ENCODE results near the gene ACAD10. TPM values are rescaled to one million over a fixed set of nuclear protein-coding genes. Genes with fewer than 3 reads are reported as not detected.

The ACAD10 gene
- total and polyA plus RNA-seq, 10 donors = 10.2 to 40.5 (median 26.9) TPM

DNA sequence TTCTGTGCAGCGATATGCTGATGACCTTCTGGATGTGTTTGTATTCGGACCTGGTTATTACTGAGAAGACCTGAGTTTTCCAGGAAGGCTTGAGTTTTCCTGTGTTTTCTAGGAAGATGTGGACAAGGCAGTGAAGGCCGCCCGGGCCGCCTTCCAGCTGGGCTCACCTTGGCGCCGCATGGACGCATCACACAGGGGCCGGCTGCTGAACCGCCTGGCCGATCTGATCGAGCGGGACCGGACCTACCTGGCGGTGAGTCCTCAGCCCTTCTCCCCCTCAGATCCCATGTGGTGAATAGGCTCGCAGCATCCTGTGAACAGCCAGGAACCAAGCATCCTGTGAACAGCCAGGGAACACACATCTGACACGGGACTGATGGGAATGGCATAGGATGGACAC is 97.2 kb downstream of the ACAD10 start:
- TF ChIP-seq POLR2A (IDR thresholded peaks at IDR 0.05) (no peak), POLR2AphosphoS5 (IDR thresholded peaks at IDR 0.05) (no peak)
- TF ChIP-seq, protein P1, sequence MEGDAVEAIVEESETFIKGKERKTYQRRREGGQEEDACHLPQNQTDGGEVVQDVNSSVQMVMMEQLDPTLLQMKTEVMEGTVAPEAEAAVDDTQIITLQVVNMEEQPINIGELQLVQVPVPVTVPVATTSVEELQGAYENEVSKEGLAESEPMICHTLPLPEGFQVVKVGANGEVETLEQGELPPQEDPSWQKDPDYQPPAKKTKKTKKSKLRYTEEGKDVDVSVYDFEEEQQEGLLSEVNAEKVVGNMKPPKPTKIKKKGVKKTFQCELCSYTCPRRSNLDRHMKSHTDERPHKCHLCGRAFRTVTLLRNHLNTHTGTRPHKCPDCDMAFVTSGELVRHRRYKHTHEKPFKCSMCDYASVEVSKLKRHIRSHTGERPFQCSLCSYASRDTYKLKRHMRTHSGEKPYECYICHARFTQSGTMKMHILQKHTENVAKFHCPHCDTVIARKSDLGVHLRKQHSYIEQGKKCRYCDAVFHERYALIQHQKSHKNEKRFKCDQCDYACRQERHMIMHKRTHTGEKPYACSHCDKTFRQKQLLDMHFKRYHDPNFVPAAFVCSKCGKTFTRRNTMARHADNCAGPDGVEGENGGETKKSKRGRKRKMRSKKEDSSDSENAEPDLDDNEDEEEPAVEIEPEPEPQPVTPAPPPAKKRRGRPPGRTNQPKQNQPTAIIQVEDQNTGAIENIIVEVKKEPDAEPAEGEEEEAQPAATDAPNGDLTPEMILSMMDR (IDR thresholded peaks at IDR 0.05 in 8 of 11, conservative IDR thresholded peaks at IDR 0.05 in 3 of 11) = no peak
- Histone ChIP-seq H3K4me3 (no peak overlapping the region), H3K27me3 (replicated peaks in 1 of 7) (no peaks in the 10 kb centered on the region), H3K36me3 (peaks cover 0 to 80% (median 28%) of the 10 kb centered on the region in 6 donors), H3K9me3 (peaks cover 0 to 8% (median 4%) of the 10 kb centered on the region in 8 donors), H3K4me1 (peaks cover 0 to 28% (median 5%) of the 10 kb centered on the region in 6 donors), H3K27ac (no peak overlapping the region)
- WGBS, 5 donors = 91 to 95% (median 92%) methylated on average over 17 of the region's 17 CpGs
- intact Hi-C loops (cut with DNase I; ENCODE audit: low total_unique reads) = no loop called here
- DNase-seq = no peak

DNA sequence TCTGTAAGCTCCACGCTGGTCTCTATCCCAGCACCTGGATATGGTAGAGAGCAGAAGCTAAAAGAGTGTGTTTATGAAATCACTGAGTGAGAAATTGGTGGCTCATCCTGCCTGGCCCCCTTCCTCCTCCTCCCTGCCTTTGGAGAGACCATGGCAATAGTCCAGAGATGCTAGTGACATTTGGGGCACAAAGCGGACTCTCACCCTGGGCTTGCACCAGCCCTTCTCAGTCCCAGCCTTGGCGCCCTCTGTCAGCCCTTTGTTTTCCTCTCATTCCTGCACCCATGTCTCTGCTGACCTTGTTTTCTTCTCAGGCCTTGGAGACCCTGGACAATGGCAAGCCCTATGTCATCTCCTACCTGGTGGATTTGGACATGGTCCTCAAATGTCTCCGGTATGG is 99.1 kb downstream of the ACAD10 start:
- WGBS, 5 donors = 90 to 98% (median 93%) methylated on average over 4 of the region's 4 CpGs
- TF ChIP-seq POLR2A (IDR thresholded peaks at IDR 0.05) = no peak
- no peak for TF ChIP-seq POLR2AphosphoS5 (IDR thresholded peaks at IDR 0.05)
- TF ChIP-seq, protein P1 (IDR thresholded peaks at IDR 0.05 in 8 of 11, conservative IDR thresholded peaks at IDR 0.05 in 3 of 11) = no peak
- no peak for DNase-seq
- intact Hi-C loops (cut with DNase I; ENCODE audit: low total_unique reads) = no loop called here
- peaks cover 0 to 8% (median 4%) of the 10 kb centered on the region in 8 donors for H3K9me3 ChIP-seq
- H3K36me3 ChIP-seq = peaks cover 0 to 89% (median 32%) of the 10 kb centered on the region in 6 donors
- no peak overlapping the region for H3K27ac ChIP-seq
- H3K27me3 ChIP-seq (replicated peaks in 1 of 7) = no peaks in the 10 kb centered on the region
- H3K4me3 ChIP-seq = no peak overlapping the region
- H3K4me1 ChIP-seq = peaks cover 0 to 16% (median 0%) of the 10 kb centered on the region in 6 donors

- Histone ChIP-seq H3K27ac (no peak overlapping the region), H3K4me1 (peaks cover 0 to 9% (median 0%) of the 10 kb centered on the region in 6 donors), H3K27me3 (replicated peaks in 1 of 7) (no peaks in the 10 kb centered on the region), H3K9me3 (peaks cover 0 to 8% (median 4%) of the 10 kb centered on the region in 8 donors), H3K4me3 (no peak overlapping the region), H3K36me3 (peaks cover 0 to 96% (median 39%) of the 10 kb centered on the region in 6 donors)
- 85 to 93% (median 87%) methylated on average over 2 of the region's 2 CpGs for WGBS, 5 donors
- intact Hi-C loops (cut with DNase I; ENCODE audit: low total_unique reads) = no loop called here
- TF ChIP-seq, protein P1 (IDR thresholded peaks at IDR 0.05 in 8 of 11, conservative IDR thresholded peaks at IDR 0.05 in 3 of 11) = no peak
- no peak for TF ChIP-seq POLR2A (IDR thresholded peaks at IDR 0.05)
- TF ChIP-seq POLR2AphosphoS5 (IDR thresholded peaks at IDR 0.05) = no peak
- DNase-seq = no peak
These were observed 99.8 kb downstream of the ACAD10 start for GRCh38 chr12:111785651-111786050.

DNA sequence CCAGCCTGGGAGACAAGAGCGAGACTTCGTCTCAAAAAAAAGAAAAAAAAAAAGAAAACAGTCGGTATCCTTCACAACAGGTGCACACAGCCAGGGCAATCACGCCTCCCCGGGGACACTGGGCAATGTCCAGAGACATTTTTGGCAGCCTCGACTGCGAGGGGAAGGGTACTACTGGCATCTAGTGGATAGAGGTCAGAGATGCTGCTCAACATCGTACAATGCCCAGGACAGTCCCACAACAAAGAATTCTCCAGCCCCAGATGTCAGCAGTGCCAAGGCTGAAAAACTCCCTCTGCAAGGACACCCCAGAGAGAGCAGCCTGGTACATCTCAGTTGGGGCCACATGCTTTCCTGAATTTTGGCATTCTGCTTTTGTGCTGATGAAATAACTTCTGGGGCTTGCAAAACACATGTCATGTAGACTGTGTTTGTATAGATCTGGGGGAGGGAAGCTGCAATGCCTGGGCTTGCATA is 102.4 kb downstream of the ACAD10 start:
- TF ChIP-seq POLR2A (IDR thresholded peaks at IDR 0.05) = no peak
- no peak for TF ChIP-seq POLR2AphosphoS5 (IDR thresholded peaks at IDR 0.05)
- TF ChIP-seq, protein P1 (IDR thresholded peaks at IDR 0.05 in 8 of 11, conservative IDR thresholded peaks at IDR 0.05 in 3 of 11) = peak in 8 of 11 experiments; percentile 13 to 58 (median 40)
- WGBS, 5 donors = 51 to 75% (median 63%) methylated on average over 8 of the region's 8 CpGs
- no peak overlapping the region for H3K27ac ChIP-seq
- H3K4me1 ChIP-seq = peaks cover 0 to 8% (median 0%) of the 10 kb centered on the region in 6 donors
- no peak for DNase-seq
- no peak overlapping the region for H3K4me3 ChIP-seq
- intact Hi-C loops (cut with DNase I; ENCODE audit: low total_unique reads) = no loop called here
- H3K27me3 ChIP-seq (replicated peaks in 1 of 7) = no peaks in the 10 kb centered on the region
- H3K36me3 ChIP-seq = peaks cover 0 to 96% (median 50%) of the 10 kb centered on the region in 6 donors
- H3K9me3 ChIP-seq = no peaks in the 10 kb centered on the region
